CD14-positive monocyte (primary cell): ENCODE measurements around the gene TTLL10. TPM values are rescaled to one million over a fixed set of nuclear protein-coding genes. Genes with fewer than 3 reads are reported as not detected.

Experiments
- DNase-seq, 3 donors: peaks; one replicate each; pipeline ENCODE4 v3.0.0-alpha.2; 2011 to 2022
- H2AFZ ChIP-seq: 2 replicates; pipeline ENCODE4 v1.6.0; 2012; ENCODE audit warnings: mild to moderate bottlenecking, low read depth, low read length, inconsistent platforms; ENCODE audit not compliant: insufficient read depth, poor library complexity, severe bottlenecking
- H3K27ac ChIP-seq, 2 donors: 1 replicate in 1 of 2; 2 replicates in 1 of 2; pipeline ENCODE4 v1.5.1; 2012 to 2013; ENCODE audit warnings: low read length in 2 of 2, control low read depth in 1 of 2, inconsistent platforms in 1 of 2, low read depth in 1 of 2, mild to moderate bottlenecking in 1 of 2
- H3K27me3 ChIP-seq, 2 donors: one replicate each; pipeline versions ENCODE4 v1.6.0 to v1.6.1; 2011 to 2013; ENCODE audit warnings: low read length in 2 of 2; ENCODE audit not compliant: control insufficient read depth in 2 of 2, insufficient read depth in 2 of 2
- H3K36me3 ChIP-seq, 2 donors: replicated peaks in 1 of 2; 1 replicate in 1 of 2; 2 replicates in 1 of 2; pipeline versions ENCODE4 v1.5.1 to v1.6.1; 2012 to 2013; ENCODE audit warnings: low read length in 2 of 2, control low read depth in 1 of 2, inconsistent platforms in 1 of 2, mild to moderate bottlenecking in 1 of 2; ENCODE audit not compliant: insufficient read depth in 2 of 2, control insufficient read depth in 1 of 2
- H3K4me1 ChIP-seq, 2 donors: 1 replicate in 1 of 2; 2 replicates in 1 of 2; pipeline versions ENCODE4 v1.5.1 to v1.6.1; 2012 to 2013; ENCODE audit warnings: low read length in 2 of 2, control low read depth in 1 of 2, inconsistent platforms in 1 of 2, mild to moderate bottlenecking in 1 of 2, moderate library complexity in 1 of 2; ENCODE audit not compliant: insufficient read depth in 2 of 2, control insufficient read depth in 1 of 2
- H3K4me2 ChIP-seq: replicated peaks from 2 replicates; pipeline ENCODE3; 2012; ENCODE audit warnings: low read length, moderate library complexity, mild to moderate bottlenecking; ENCODE audit not compliant: poor library complexity, severe bottlenecking; ENCODE audit errors: extremely low read depth
- H3K4me3 ChIP-seq, 3 experiments: fragments of 200-600 bp in 1 of 3; sonication (generic) in 1 of 3; replicated peaks in 1 of 3; 1 replicate in 2 of 3; 2 replicates in 1 of 3; pipeline ENCODE4 v1.5.1; 2011 to 2013; ENCODE audit warnings: low read length in 3 of 3, mild to moderate bottlenecking in 3 of 3, control low read depth in 2 of 3, low read depth in 2 of 3, inconsistent platforms in 1 of 3, moderate library complexity in 1 of 3
- H3K79me2 ChIP-seq: 2 replicates; pipeline ENCODE4 v1.6.0; 2012; ENCODE audit warnings: mild to moderate bottlenecking, control low read depth, inconsistent platforms, low read length, moderate library complexity; ENCODE audit not compliant: insufficient read depth
- H3K9ac ChIP-seq: 2 replicates; pipeline ENCODE4 v1.6.0; 2017; ENCODE audit warnings: low read length, mild to moderate bottlenecking; ENCODE audit not compliant: insufficient read depth, poor library complexity, severe bottlenecking
- H3K9me3 ChIP-seq, 2 donors: replicated peaks in 1 of 2; 1 replicate in 1 of 2; 2 replicates in 1 of 2; pipeline versions ENCODE4 v1.5.1 to v1.6.1; 2012 to 2013; ENCODE audit warnings: low read length in 2 of 2, control low read depth in 1 of 2; ENCODE audit not compliant: control insufficient read depth in 1 of 2, insufficient read depth in 1 of 2
- H4K20me1 ChIP-seq: 2 replicates; pipeline ENCODE4 v1.6.0; 2012; ENCODE audit warnings: mild to moderate bottlenecking, low read length, control low read depth, moderate library complexity; ENCODE audit not compliant: insufficient read depth
- H3K27ac Mint-ChIP-seq, 7 donors: one replicate each; pipeline ENCODE4 v1.8.0; 2020; ENCODE audit warnings: mild to moderate bottlenecking in 7 of 7, mixed read lengths in 7 of 7, moderate library complexity in 6 of 7, inconsistent platforms in 2 of 7
- H3K27me3 Mint-ChIP-seq, 3 donors: one replicate each; pipeline ENCODE4 v1.8.0; 2021 to 2022; ENCODE audit warnings: low read depth in 3 of 3, mild to moderate bottlenecking in 3 of 3, mixed read lengths in 3 of 3, moderate library complexity in 3 of 3, inconsistent platforms in 1 of 3
- H3K36me3 Mint-ChIP-seq, 2 donors: one replicate each; pipeline ENCODE4 v1.8.0; 2020; ENCODE audit warnings: mixed read lengths in 2 of 2, inconsistent platforms in 1 of 2, mild to moderate bottlenecking in 1 of 2
- H3K4me1 Mint-ChIP-seq: one replicate; pipeline ENCODE4 v1.8.0; 2020; ENCODE audit warnings: mild to moderate bottlenecking, mixed read lengths
- H3K4me3 Mint-ChIP-seq, 2 donors: one replicate each; pipeline ENCODE4 v1.8.0; 2020; ENCODE audit warnings: mild to moderate bottlenecking in 2 of 2, mixed read lengths in 2 of 2, moderate library complexity in 1 of 2
- H3K9me3 Mint-ChIP-seq, 7 donors: one replicate each; pipeline ENCODE4 v1.8.0; 2020 to 2022; ENCODE audit warnings: mixed read lengths in 7 of 7, mild to moderate bottlenecking in 6 of 7, moderate library complexity in 6 of 7, inconsistent platforms in 2 of 7
- CTCF ChIP-seq: fragments of 200-600 bp; IDR thresholded peaks from one replicate; pipeline ENCODE4 v1.8.0; 2022; ENCODE audit warnings: antibody characterized with exemption, mild to moderate bottlenecking
- WGBS: methylation state at CpG from one replicate; pipeline ENCODE4 v1.1.5; 2013; ENCODE audit warnings: missing lambda C conversion rate; ENCODE audit not compliant: insufficient coverage; 5-methylcytosine and 5-hydroxymethylcytosine counted together
- intact Hi-C, 2 donors: fragments of 100-400 bp; cut with micrococcal nuclease; formaldehyde crosslinking; loops; one replicate each; pipeline versions ENCODE4 v1.15.0 to v1.15.1; 2023
- polyA plus RNA-seq, 3 donors: library from polyadenylated mRNA; depleted of rRNA in 1 of 3; unstranded in 2 of 3; stranded (reverse) in 1 of 3; fragments of 300-500 nt in 2 of 3; fragments of >200 nt in 1 of 3; fragmentation: Illumina TruSeq in 2 of 3; gene quantifications; 1 replicate in 2 of 3; 2 replicates in 1 of 3; pipeline ENCODE4 v1.2.3, GENCODE V29; 2012 to 2021

TTLL10 gene
- polyA plus RNA-seq, 3 donors: 0.06 TPM; not detected in 2

DNA sequence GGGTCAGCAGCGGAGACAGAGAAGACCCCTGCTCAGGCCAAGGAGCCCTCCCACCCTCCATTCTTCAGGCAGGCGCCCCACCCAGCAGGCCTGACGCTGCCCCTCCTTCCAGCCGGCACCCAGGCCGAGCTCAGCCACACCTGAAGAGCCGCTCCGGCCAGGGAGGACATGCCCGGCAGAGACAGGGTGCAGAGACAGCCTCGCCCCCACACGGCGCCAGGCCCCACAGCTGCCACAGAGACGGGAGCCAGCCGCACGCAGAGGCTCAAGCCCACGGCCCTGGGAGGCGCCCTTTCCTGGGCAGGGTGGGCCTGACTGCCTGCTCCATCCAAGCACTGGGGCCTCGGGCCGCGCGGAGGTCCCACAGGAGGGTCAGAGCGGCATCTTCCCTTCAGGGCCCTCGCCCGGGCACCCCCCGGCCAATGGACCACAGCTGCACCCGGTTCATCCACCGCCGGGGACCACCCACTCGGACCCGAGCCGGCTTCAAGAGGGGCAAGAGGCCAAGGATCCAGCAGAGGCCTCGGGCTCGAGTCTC lies 5.2 kb downstream of the TTLL10 start:
- Histone ChIP-seq H3K9me3 (peaks cover 0 to 6% of the 10 kb centered on the region in 2 donors), H3K4me2 (no peak overlapping the region), H2AFZ (no peak overlapping the region), H3K9ac (no peak overlapping the region), H3K79me2 (no peaks in the 10 kb centered on the region), H3K4me1 (peaks cover 0 to 2% of the 10 kb centered on the region in 2 donors), H4K20me1 (no peaks in the 10 kb centered on the region), H3K4me3 (no peak overlapping the region), H3K36me3 (no peaks in the 10 kb centered on the region), H3K27me3 (peaks cover 0 to 20% of the 10 kb centered on the region in 2 donors), H3K27ac (no peak overlapping the region)
- TF ChIP-seq CTCF: no peak
- no peak for DNase-seq
- Mint-ChIP-seq H3K36me3 (no peaks in the 10 kb centered on the region), H3K4me3 (no peak overlapping the region), H3K27me3 (peaks cover 18 to 43% (median 19%) of the 10 kb centered on the region in 3 donors), H3K9me3 (peaks cover 4 to 14% (median 7%) of the 10 kb centered on the region in 7 donors), H3K27ac (no peak overlapping the region), H3K4me1 (no peaks in the 10 kb centered on the region)
- intact Hi-C loops: no loop called here
- 96% methylated on average over 28 of the region's 32 CpGs for WGBS

DNA sequence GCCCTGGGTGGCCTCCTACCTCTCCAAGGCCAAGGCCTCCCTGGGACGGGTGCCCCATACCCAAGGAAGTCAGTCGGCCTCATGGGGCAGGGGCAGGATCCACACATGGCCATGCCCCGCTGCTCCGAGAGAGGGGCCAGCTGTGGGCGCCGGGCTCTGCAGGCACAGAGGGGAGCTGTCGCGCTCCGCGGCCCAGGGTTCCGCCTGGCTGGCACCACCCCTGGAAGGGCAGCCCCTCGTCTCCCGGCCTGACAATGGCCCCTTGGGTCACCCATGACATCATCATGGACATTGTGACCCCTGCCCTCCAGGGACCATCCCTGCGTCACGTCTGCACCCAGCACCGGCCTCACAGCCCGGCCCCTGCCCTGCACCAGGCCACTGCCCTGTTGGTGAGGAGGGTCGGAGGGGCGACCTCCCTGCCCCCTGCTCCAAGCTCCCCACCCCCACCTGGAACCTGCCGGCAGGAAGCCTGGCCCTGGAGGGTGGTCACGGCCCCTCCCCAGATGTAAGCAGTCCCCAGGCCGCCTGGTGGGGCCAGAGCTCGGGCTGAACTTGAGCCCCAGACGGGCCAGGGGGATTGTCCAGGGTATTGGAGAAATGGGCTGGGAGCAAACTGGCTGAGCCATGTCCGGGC lies 5.8 kb downstream of the TTLL10 start:
- Histone ChIP-seq H3K79me2 (no peaks in the 10 kb centered on the region), H3K4me2 (no peak overlapping the region), H3K4me1 (peaks cover 0 to 2% of the 10 kb centered on the region in 2 donors), H2AFZ (no peak overlapping the region), H3K27me3 (peaks cover 0 to 14% of the 10 kb centered on the region in 2 donors), H3K27ac (no peak overlapping the region), H3K9ac (no peak overlapping the region), H3K4me3 (no peak overlapping the region), H3K9me3 (peaks cover 0 to 6% of the 10 kb centered on the region in 2 donors), H3K36me3 (no peaks in the 10 kb centered on the region), H4K20me1 (no peaks in the 10 kb centered on the region)
- Mint-ChIP-seq H3K9me3 (peaks cover 4 to 11% (median 7%) of the 10 kb centered on the region in 7 donors), H3K36me3 (no peaks in the 10 kb centered on the region), H3K27me3 (peaks cover 13 to 37% (median 16%) of the 10 kb centered on the region in 3 donors), H3K27ac (no peak overlapping the region), H3K4me3 (no peak overlapping the region), H3K4me1 (no peaks in the 10 kb centered on the region)
- intact Hi-C loops: no loop called here
- WGBS: 90% methylated on average over 18 of the region's 25 CpGs
- no peak for DNase-seq
- TF ChIP-seq CTCF: no peak
